GM12878 (cell line): ENCODE results near the gene CCRL2. TPM values are rescaled to one million over a fixed set of nuclear protein-coding genes. Genes with fewer than 3 reads are reported as not detected.

Source experiments
- ATAC-seq: fragments of 200-7000 bp; cut with Tn5 transposase; 3 replicates; pipeline ENCODE4 v1.9.1; 2020; ENCODE audit warnings: mild to moderate bottlenecking, moderate library complexity
- BruUV-seq: library from RNA; stranded (reverse); fragments of 400-500 nt; replicated peaks from 2 replicates; lab custom pipeline; 2021; lab: Mats Ljungman, UMichigan
- CTCF ChIA-PET: fragments of 300-600 bp; sonication (Branson Sonifier 250); formaldehyde crosslinking; extraction: SDS; loops from one replicate; lab custom pipeline; 2021; ENCODE audit warnings: inconsistent platforms; lab: Yijun Ruan, JAX
- POLR2A ChIA-PET: fragments of 350-600 bp; formaldehyde crosslinking; extraction: SDS; loops from one replicate; lab custom pipeline; 2021; ENCODE audit warnings: inconsistent platforms; lab: Charles Lee
- RAD21 ChIA-PET: fragments of 300-600 bp; sonication (Branson Sonifier 250); formaldehyde crosslinking; loops from one replicate; lab custom pipeline; 2023; ENCODE audit warnings: antibody characterized with exemption; ENCODE audit not compliant: unreplicated experiment; lab: Charles Lee
- SMC1A ChIA-PET: fragments of 300-600 bp; sonication (Branson Sonifier 250); formaldehyde crosslinking; loops from one replicate; lab custom pipeline; 2023; ENCODE audit not compliant: unreplicated experiment, uncharacterized antibody; lab: Charles Lee
- DNase-seq: peaks from one replicate; pipeline ENCODE4 v3.0.0-alpha.2; 2011; ENCODE audit warnings: low read depth, low spot score
- FAIRE-seq: peaks from 3 replicates; lab custom pipeline; 2011; peaks lifted over from hg19 to GRCh38; lab: Jason Lieb, UNC
- H2AFZ ChIP-seq: 2 replicates; pipeline ENCODE4 v1.6.0; 2011; ENCODE audit warnings: low read depth, low read length, control low read depth; ENCODE audit not compliant: control insufficient read depth
- H3K27ac ChIP-seq: 2 replicates; pipeline ENCODE4 v1.5.1; 2011; ENCODE audit warnings: control low read depth; ENCODE audit not compliant: control insufficient read depth, insufficient read depth
- H3K27me3 ChIP-seq, 2 experiments: replicated peaks in 1 of 2; 2 replicates each; pipeline versions ENCODE4 v1.6.0 to v1.6.1; 2011; ENCODE audit warnings: low read length in 1 of 2; ENCODE audit not compliant: control insufficient read depth in 2 of 2, insufficient read depth in 2 of 2
- H3K36me3 ChIP-seq, 2 experiments: 2 replicates each; pipeline ENCODE4 v1.5.1; 2011; ENCODE audit warnings: low read length in 1 of 2; ENCODE audit not compliant: control insufficient read depth in 2 of 2, insufficient read depth in 2 of 2
- H3K4me1 ChIP-seq: 2 replicates; pipeline ENCODE4 v1.6.1; 2011; ENCODE audit warnings: mild to moderate bottlenecking, low read length, moderate library complexity, mixed read lengths; ENCODE audit not compliant: control insufficient read depth, insufficient read depth
- H3K4me2 ChIP-seq: 2 replicates; pipeline ENCODE4 v1.6.0; 2011; ENCODE audit warnings: control low read depth; ENCODE audit not compliant: control insufficient read depth, insufficient read depth
- H3K4me3 ChIP-seq: fragments of 200-600 bp; sonication (generic); 2 replicates; pipeline ENCODE4 v1.5.1; 2016
- H3K79me2 ChIP-seq: 2 replicates; pipeline ENCODE4 v1.6.0; 2011; ENCODE audit warnings: low read length; ENCODE audit not compliant: control insufficient read depth, insufficient read depth
- H3K9ac ChIP-seq: 2 replicates; pipeline ENCODE4 v1.8.0; 2011; ENCODE audit warnings: low read length, control low read depth, mixed read lengths; ENCODE audit not compliant: control insufficient read depth, insufficient read depth
- H3K9me3 ChIP-seq: replicated peaks from 3 replicates; pipeline ENCODE4 v1.5.1; 2011; ENCODE audit warnings: mild to moderate bottlenecking, low read length; ENCODE audit not compliant: control insufficient read depth, insufficient read depth
- H4K20me1 ChIP-seq: 2 replicates; pipeline ENCODE4 v1.6.0; 2011; ENCODE audit not compliant: control insufficient read depth, insufficient read depth
- BMI1 ChIP-seq: fragments of 450-650 bp; IDR thresholded peaks from 2 replicates; pipeline ENCODE4 v1.6.1; 2016; ENCODE audit warnings: mild to moderate bottlenecking, moderate library complexity, borderline replicate concordance
- E2F4 ChIP-seq: IDR thresholded peaks from 2 replicates; pipeline ENCODE4 v1.6.1; 2012; ENCODE audit warnings: low read depth, low read length, improper control_type of control experiment
- GABPA ChIP-seq: IDR thresholded peaks from 2 replicates; pipeline ENCODE4 v1.6.1; 2014; ENCODE audit warnings: antibody characterized with exemption, low read depth, mild to moderate bottlenecking, inconsistent platforms
- KLF5 ChIP-seq: fragments of 450-650 bp; IDR thresholded peaks from 2 replicates; pipeline ENCODE4 v1.6.1; 2014; ENCODE audit warnings: mild to moderate bottlenecking; ENCODE audit not compliant: partially characterized antibody
- POLR2A ChIP-seq: IDR thresholded peaks from 2 replicates; pipeline ENCODE4 v1.6.1; 2011; ENCODE audit warnings: low read depth, mild to moderate bottlenecking, low read length
- RB1 ChIP-seq: fragments of 450-650 bp; formaldehyde crosslinking; IDR thresholded peaks from 2 replicates; pipeline ENCODE4 v1.6.1; 2017; ENCODE audit warnings: mild to moderate bottlenecking, borderline replicate concordance
- RELB ChIP-seq: fragments of 450-650 bp; IDR thresholded peaks from 2 replicates; pipeline ENCODE4 v1.6.1; 2017; ENCODE audit warnings: low read depth, mild to moderate bottlenecking, moderate library complexity
- SUZ12 ChIP-seq: fragments of 200-600 bp; sonication (generic); IDR thresholded peaks from one replicate; pipeline ENCODE4 v1.6.1; 2018; ENCODE audit warnings: antibody characterized with exemption, mild to moderate bottlenecking; ENCODE audit not compliant: unreplicated experiment
- YY1 ChIP-seq: IDR thresholded peaks from 2 replicates; pipeline ENCODE4 v1.6.1; 2011; ENCODE audit warnings: low read depth, mild to moderate bottlenecking, low read length
- WGBS: methylation state at CpG from one replicate; pipeline ENCODE4 v1.1.6; 2016; ENCODE audit warnings: low lambda C conversion rate; ENCODE audit not compliant: insufficient replicate concordance, insufficient coverage; ENCODE audit errors: missing lambda C conversion rate; 5-methylcytosine and 5-hydroxymethylcytosine counted together
- in situ Hi-C: fragments of 300-500 bp; cut with MboI; formaldehyde crosslinking; loops from 9 replicates; pipeline ENCODE4 v1.14.3; 2018; ENCODE audit warnings: mixed read lengths
- intact Hi-C: fragments of 100-400 bp; cut with micrococcal nuclease; formaldehyde crosslinking; loops from one replicate; pipeline ENCODE4 v1.14.2; 2022; ENCODE audit not compliant: unreplicated experiment
- polyA plus RNA-seq, 11 experiments: library from polyadenylated mRNA; depleted of rRNA in 4 of 11; unstranded in 6 of 11; stranded (reverse) in 5 of 11; fragments of >200 nt; fragmentation: Nextera tagmentation in 4 of 11; fragmentation: Illumina TruSeq in 1 of 11; extraction: Ambion mirVana in 4 of 11; extraction: Trizol in 1 of 11; gene quantifications; 1 replicate in 1 of 11; 2 replicates in 10 of 11; pipeline versions ENCODE4 v1.2.1 to v1.2.3, GENCODE V29; 2011 to 2016; ENCODE audit warnings: inconsistent platforms in 2 of 11, missing spikeins in 2 of 11, low read depth in 1 of 11
- total RNA-seq, 4 experiments: library from RNA; depleted of rRNA in 3 of 4; stranded (reverse); fragments of >200 nt in 3 of 4; fragmentation: Illumina TruSeq in 1 of 4; extraction: Trizol in 1 of 4; gene quantifications; 2 replicates each; pipeline versions ENCODE4 v1.2.1 to v1.2.3, GENCODE V29; 2013 to 2021

Gene CCRL2
- total and polyA plus RNA-seq, 10 of the 15 experiments (the other 5 are each of a cell fraction or from before 2014, with no cell fraction given): 0.04 to 2.5 (median 1.8) TPM

GRCh38 chr3:46448721-46449120, 41.7 kb downstream of the CCRL2 start:
- TF ChIP-seq RELB: no peak
- no peak for TF ChIP-seq POLR2A
- TF ChIP-seq RB1: no peak
- no peak for TF ChIP-seq BMI1
- TF ChIP-seq E2F4: no peak
- no peak for TF ChIP-seq SUZ12
- TF ChIP-seq YY1: no peak
- TF ChIP-seq KLF5: no peak
- TF ChIP-seq GABPA: no peak
- ATAC-seq (no peak), FAIRE-seq (no peak), DNase-seq (no peak)
- intact Hi-C loops (no loop called here), in situ Hi-C loops (no loop called here)
- peaks cover 2 to 6% of the 10 kb centered on the region in 2 experiments; a peak in 2 of 4 replicates for H3K27me3 ChIP-seq
- 63% methylated on average over 17 of the region's 17 CpGs for WGBS
- ChIA-PET RAD21 (no interaction called here), CTCF (interaction anchor here (0.9 to 2.0 kb wide), 5 partner anchors 10 to 78 kb away, joined by 3 to 11 read pairs (median 3); partner anchors contain the start of gene CCR5), SMC1A (no interaction called here), POLR2A (no interaction called here)
- no peaks in the 10 kb centered on the region for H3K36me3 ChIP-seq
- H3K27ac ChIP-seq: no peak overlapping the region
- H3K4me3 ChIP-seq: no peak overlapping the region
- H3K9ac ChIP-seq: no peak overlapping the region
- no peak overlapping the region for H3K4me2 ChIP-seq
- H3K9me3 ChIP-seq: no peaks in the 10 kb centered on the region
- H2AFZ ChIP-seq: no peak overlapping the region
- no TSS peak for BruUV-seq
- no peaks in the 10 kb centered on the region for H4K20me1 ChIP-seq
- no peaks in the 10 kb centered on the region for H3K4me1 ChIP-seq
- no peaks in the 10 kb centered on the region for H3K79me2 ChIP-seq
